Endodermal cell (in vitro differentiated cells): ENCODE data around the gene TULP1. TPM values are rescaled to one million over a fixed set of nuclear protein-coding genes. Genes with fewer than 3 reads are reported as not detected.

Experiments used
- DNase-seq: peaks from one replicate; pipeline ENCODE4 v3.0.0-alpha.2; 2017
- H3K27ac ChIP-seq: 2 replicates; pipeline ENCODE4 v1.5.1; 2013; ENCODE audit warnings: mild to moderate bottlenecking, low read depth, low read length, moderate library complexity
- H3K27me3 ChIP-seq: 2 replicates; pipeline ENCODE4 v1.6.1; 2013; ENCODE audit warnings: mild to moderate bottlenecking, low read length, moderate library complexity; ENCODE audit not compliant: insufficient read depth, control insufficient read depth, poor library complexity, severe bottlenecking
- H3K36me3 ChIP-seq: 2 replicates; pipeline ENCODE4 v1.7.0; 2013; ENCODE audit warnings: mild to moderate bottlenecking, low read length, moderate library complexity; ENCODE audit not compliant: control insufficient read depth, insufficient read depth
- H3K4me1 ChIP-seq: one replicate; pipeline ENCODE4 v1.7.0; 2013; ENCODE audit warnings: low read length; ENCODE audit not compliant: control insufficient read depth, insufficient read depth
- H3K4me3 ChIP-seq: 2 replicates; pipeline ENCODE4 v1.5.1; 2013; ENCODE audit warnings: mild to moderate bottlenecking, low read length, moderate library complexity
- H3K9ac ChIP-seq: 2 replicates; pipeline ENCODE4 v1.6.1; 2013; ENCODE audit warnings: mild to moderate bottlenecking, low read length, moderate library complexity; ENCODE audit not compliant: poor library complexity, severe bottlenecking; ENCODE audit errors: extremely low read depth
- H3K9me3 ChIP-seq: 2 replicates; pipeline ENCODE4 v1.6.1; 2013; ENCODE audit warnings: mild to moderate bottlenecking, low read length, moderate library complexity; ENCODE audit not compliant: control insufficient read depth
- H3K27ac Mint-ChIP-seq: 2 replicates; pipeline ENCODE4 v1.8.0; 2020; ENCODE audit warnings: mixed read lengths
- H3K27me3 Mint-ChIP-seq: 2 replicates; pipeline ENCODE4 v1.8.0; 2021; ENCODE audit warnings: mild to moderate bottlenecking, mixed read lengths; ENCODE audit not compliant: insufficient read depth
- H3K36me3 Mint-ChIP-seq: 2 replicates; pipeline ENCODE4 v1.8.0; 2020; ENCODE audit warnings: low read depth, mixed read lengths
- H3K4me1 Mint-ChIP-seq: 2 replicates; pipeline ENCODE4 v1.8.0; 2020; ENCODE audit warnings: mixed read lengths
- H3K4me3 Mint-ChIP-seq: 2 replicates; pipeline ENCODE4 v1.8.0; 2020; ENCODE audit warnings: mild to moderate bottlenecking, moderate library complexity, mixed read lengths
- H3K9me3 Mint-ChIP-seq: 2 replicates; pipeline ENCODE4 v1.8.0; 2020; ENCODE audit warnings: mild to moderate bottlenecking, mixed read lengths
- CTCF ChIP-seq: fragments of 200-600 bp; sonication (generic); conservative IDR thresholded peaks from 2 replicates; pipeline ENCODE4 v1.5.0; 2021; ENCODE audit warnings: antibody characterized with exemption, mild to moderate bottlenecking
- WGBS, 2 experiments: methylation state at CpG; one replicate each; pipeline versions ENCODE4 v1.1.5 to v1.1.7; 2013; ENCODE audit warnings: missing lambda C conversion rate in 2 of 2, mixed read lengths in 1 of 2; ENCODE audit not compliant: insufficient coverage in 1 of 2, insufficient read length in 1 of 2; 5-methylcytosine and 5-hydroxymethylcytosine counted together
- total RNA-seq, 2 donors: library from RNA; stranded (reverse); fragmentation: NEBNext Ultra II Directional in 1 of 2; extraction: Animal tissue kit (Norgen Biotek cat#: 25700) in 1 of 2; gene quantifications; 2 replicates in 1 of 2; 3 replicates in 1 of 2; pipeline ENCODE4 v1.2.1, GENCODE V29; 2021

The TULP1 gene
- total RNA-seq, 2 donors from 2014 or later: 0.29 to 4.0 TPM

GRCh38 chr6:35473850-35474130, 38.9 kb downstream of the TULP1 start:
- no peak overlapping the region for H3K27ac ChIP-seq
- H3K4me1 Mint-ChIP-seq: peaks cover 18% of the 10 kb centered on the region

GRCh38 chr6:35473075-35473849, 39.4 kb downstream of the TULP1 start:
- WGBS, 2 experiments: 92 to 95% methylated on average over 7 to 9 of the region's 9 CpGs
- Mint-ChIP-seq H3K9me3 (no peaks in the 10 kb centered on the region), H3K4me1 (peaks cover 18% of the 10 kb centered on the region), H3K27ac (peak overlapping the region; percentile 78), H3K4me3 (no peak overlapping the region), H3K36me3 (peaks cover 55% of the 10 kb centered on the region), H3K27me3 (no peaks in the 10 kb centered on the region)
- no peak overlapping the region for H3K9ac ChIP-seq
- H3K4me3 ChIP-seq: no peak overlapping the region
- peaks cover 3% of the 10 kb centered on the region for H3K4me1 ChIP-seq
- TF ChIP-seq CTCF: no peak
- H3K27me3 ChIP-seq: no peaks in the 10 kb centered on the region
- DNase-seq: peak; percentile 67
- H3K9me3 ChIP-seq: no peaks in the 10 kb centered on the region
- peaks cover 51% of the 10 kb centered on the region for H3K36me3 ChIP-seq
- no peak overlapping the region for H3K27ac ChIP-seq

More at GRCh38 chr6:35473850-35474130, 38.9 kb downstream of the TULP1 start:
- TF ChIP-seq CTCF: no peak
- DNase-seq: no peak
- no peak overlapping the region for H3K4me3 ChIP-seq
- H3K9me3 ChIP-seq: no peaks in the 10 kb centered on the region
- H3K36me3 ChIP-seq: peaks cover 53% of the 10 kb centered on the region
- Mint-ChIP-seq H3K27me3 (no peaks in the 10 kb centered on the region), H3K27ac (peak overlapping the region; percentile 78), H3K9me3 (no peaks in the 10 kb centered on the region), H3K36me3 (peaks cover 57% of the 10 kb centered on the region), H3K4me3 (no peak overlapping the region)
- H3K27me3 ChIP-seq: no peaks in the 10 kb centered on the region
- H3K4me1 ChIP-seq: peaks cover 3% of the 10 kb centered on the region
- H3K9ac ChIP-seq: no peak overlapping the region

- H3K9me3 ChIP-seq: no peaks in the 10 kb centered on the region
- H3K36me3 ChIP-seq: peaks cover 46% of the 10 kb centered on the region
- TF ChIP-seq CTCF: no peak
- Mint-ChIP-seq H3K9me3 (no peaks in the 10 kb centered on the region), H3K4me1 (peaks cover 18% of the 10 kb centered on the region), H3K27me3 (no peaks in the 10 kb centered on the region), H3K36me3 (peaks cover 51% of the 10 kb centered on the region), H3K4me3 (peak overlapping the region; percentile 96), H3K27ac (peak overlapping the region; percentile 78)
- no peak overlapping the region for H3K27ac ChIP-seq
- WGBS, 2 experiments: 92 to 97% methylated on average over 6 to 8 of the region's 8 CpGs
- peaks cover 3% of the 10 kb centered on the region for H3K4me1 ChIP-seq
- no peaks in the 10 kb centered on the region for H3K27me3 ChIP-seq
- peak overlapping the region; percentile 1 for H3K9ac ChIP-seq
- DNase-seq: no peak
- peak overlapping the region; percentile 99 for H3K4me3 ChIP-seq
Observed at GRCh38 chr6:35471836-35472345, 40.8 kb downstream of the TULP1 start.
